Brain microvascular endothelial cell (primary cell): ENCODE results near the gene SLC38A1.

Experiments used
- DNase-seq: peaks from one replicate; pipeline ENCODE4 v3.0.0-alpha.2; 2020
- H3K27ac ChIP-seq: fragments of 250-450 bp; sonication (Bioruptor Pico); 2 replicates; pipeline ENCODE4 v1.5.1; 2020; ENCODE audit warnings: mild to moderate bottlenecking, moderate library complexity
- H3K27me3 ChIP-seq: fragments of 250-450 bp; sonication (Bioruptor Pico); replicated peaks from 2 replicates; pipeline ENCODE4 v1.5.1; 2020; ENCODE audit warnings: mild to moderate bottlenecking
- H3K36me3 ChIP-seq: fragments of 250-450 bp; sonication (Bioruptor Pico); replicated peaks from 2 replicates; pipeline ENCODE4 v1.5.1; 2020; ENCODE audit warnings: mild to moderate bottlenecking
- H3K4me3 ChIP-seq: 2 replicates; pipeline ENCODE4 v1.5.1; 2011; ENCODE audit warnings: low read depth, mild to moderate bottlenecking, control low read depth, low read length, moderate library complexity
- in situ Hi-C: cut with HindIII; loops from 2 replicates; pipeline ENCODE4 v1.10.0; 2017; ENCODE audit warnings: low sequenced_read_pairs, low pct_ligation_motif_present
- TF ChIP-seq, protein P1 (sequence below): IDR thresholded peaks from 2 replicates; pipeline ENCODE4 v1.5.1; 2011; ENCODE audit warnings: low read depth, mild to moderate bottlenecking, moderate library complexity, low read length, control low read depth, inconsistent platforms; ENCODE audit errors: missing control alignments

SLC38A1 gene

DNA sequence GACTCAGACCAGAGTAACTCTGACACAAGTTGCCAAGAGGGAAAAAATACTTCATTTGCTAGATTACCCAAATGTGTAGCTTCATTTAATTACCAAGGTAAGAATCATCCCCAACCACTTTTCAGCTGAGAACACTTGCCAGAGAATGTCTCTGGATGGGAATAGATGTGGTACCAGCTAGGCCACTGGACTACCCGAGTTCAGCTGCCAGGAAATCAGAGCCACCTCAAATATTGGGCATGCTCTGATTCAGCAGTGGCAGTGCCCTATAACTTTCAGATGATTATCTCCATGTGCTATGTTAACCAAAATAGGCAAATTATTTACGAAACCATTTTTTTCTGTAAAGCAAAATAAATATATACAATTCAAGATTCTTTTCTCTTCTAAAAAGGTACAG lies 80.7 kb downstream of the SLC38A1 start:
- H3K36me3 ChIP-seq, result peaks cover 1% of the 10 kb centered on the region
- no peak overlapping the region for H3K4me3 ChIP-seq
- in situ Hi-C loops, result no loop called here
- H3K27me3 ChIP-seq, result no peaks in the 10 kb centered on the region
- DNase-seq, result no peak
- no peak overlapping the region for H3K27ac ChIP-seq
- TF ChIP-seq, protein P1, sequence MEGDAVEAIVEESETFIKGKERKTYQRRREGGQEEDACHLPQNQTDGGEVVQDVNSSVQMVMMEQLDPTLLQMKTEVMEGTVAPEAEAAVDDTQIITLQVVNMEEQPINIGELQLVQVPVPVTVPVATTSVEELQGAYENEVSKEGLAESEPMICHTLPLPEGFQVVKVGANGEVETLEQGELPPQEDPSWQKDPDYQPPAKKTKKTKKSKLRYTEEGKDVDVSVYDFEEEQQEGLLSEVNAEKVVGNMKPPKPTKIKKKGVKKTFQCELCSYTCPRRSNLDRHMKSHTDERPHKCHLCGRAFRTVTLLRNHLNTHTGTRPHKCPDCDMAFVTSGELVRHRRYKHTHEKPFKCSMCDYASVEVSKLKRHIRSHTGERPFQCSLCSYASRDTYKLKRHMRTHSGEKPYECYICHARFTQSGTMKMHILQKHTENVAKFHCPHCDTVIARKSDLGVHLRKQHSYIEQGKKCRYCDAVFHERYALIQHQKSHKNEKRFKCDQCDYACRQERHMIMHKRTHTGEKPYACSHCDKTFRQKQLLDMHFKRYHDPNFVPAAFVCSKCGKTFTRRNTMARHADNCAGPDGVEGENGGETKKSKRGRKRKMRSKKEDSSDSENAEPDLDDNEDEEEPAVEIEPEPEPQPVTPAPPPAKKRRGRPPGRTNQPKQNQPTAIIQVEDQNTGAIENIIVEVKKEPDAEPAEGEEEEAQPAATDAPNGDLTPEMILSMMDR, result no peak

DNA sequence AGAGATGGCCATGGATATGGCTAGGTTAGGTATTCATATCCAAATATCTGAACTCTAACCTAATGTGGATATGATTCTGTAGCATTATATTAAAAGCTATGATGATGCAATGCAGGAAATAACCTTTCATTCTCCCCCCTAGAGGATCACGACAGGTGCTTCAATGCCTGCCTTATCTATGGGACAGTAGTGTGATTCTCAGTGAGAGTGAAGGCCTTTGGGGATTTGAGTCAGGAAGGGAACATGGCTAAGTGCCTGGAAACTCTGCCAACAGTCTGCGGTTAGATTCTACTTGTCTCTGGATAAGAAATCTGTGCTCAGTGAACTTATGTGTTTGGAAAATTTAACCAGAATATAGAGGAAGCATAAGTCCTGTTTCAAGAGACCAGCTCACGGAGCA lies 81.8 kb downstream of the SLC38A1 start:
- Histone ChIP-seq H3K4me3 (no peak overlapping the region), H3K36me3 (no peaks in the 10 kb centered on the region), H3K27ac (no peak overlapping the region), H3K27me3 (no peaks in the 10 kb centered on the region)
- DNase-seq, result peak; percentile 59
- TF ChIP-seq, protein P1, result no peak
- in situ Hi-C loops, result no loop called here

DNA sequence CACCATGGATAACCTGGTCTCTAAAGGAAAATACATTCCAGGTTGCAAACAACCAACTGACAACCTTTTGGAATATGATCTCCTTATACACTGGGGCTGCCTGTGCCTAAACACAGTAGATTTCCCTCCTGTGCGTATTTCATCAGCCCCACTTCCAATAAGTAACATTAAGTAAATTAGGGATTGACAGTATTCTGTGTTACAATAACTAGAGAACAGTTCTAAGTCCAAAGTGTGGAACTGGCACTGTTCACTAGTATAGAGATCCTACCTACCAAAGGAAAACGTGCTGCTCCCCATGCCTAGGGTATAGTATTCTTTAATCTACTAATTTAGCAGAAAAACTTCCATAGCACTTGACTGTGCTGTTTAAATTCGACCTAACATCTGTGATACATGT lies 82.8 kb downstream of the SLC38A1 start:
- DNase-seq, result no peak
- no peak overlapping the region for H3K27ac ChIP-seq
- TF ChIP-seq, protein P1, result no peak
- no peaks in the 10 kb centered on the region for H3K36me3 ChIP-seq
- in situ Hi-C loops, result no loop called here
- no peak overlapping the region for H3K4me3 ChIP-seq
- H3K27me3 ChIP-seq, result no peaks in the 10 kb centered on the region

DNA sequence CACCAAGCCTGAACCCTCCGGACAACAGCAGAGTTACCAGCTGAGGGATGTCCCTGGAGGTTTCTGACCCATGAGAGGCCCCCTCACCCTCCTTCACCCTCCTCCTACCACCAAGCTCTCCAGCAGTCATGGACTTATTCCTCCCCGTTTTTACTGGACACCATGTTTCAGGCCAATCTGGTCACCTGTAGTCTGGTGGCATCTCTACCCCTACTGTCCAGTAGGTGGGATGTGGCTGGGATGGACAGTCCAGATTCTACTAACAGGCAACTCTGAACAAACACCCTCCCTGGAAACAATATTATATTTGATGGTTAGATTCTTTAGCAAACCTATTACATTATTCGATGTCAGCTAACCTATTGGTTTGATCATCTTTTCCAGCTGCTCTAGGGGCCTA lies 83.2 kb downstream of the SLC38A1 start:
- TF ChIP-seq, protein P1, result no peak
- H3K4me3 ChIP-seq, result no peak overlapping the region
- H3K27ac ChIP-seq, result no peak overlapping the region
- no peaks in the 10 kb centered on the region for H3K36me3 ChIP-seq
- DNase-seq, result no peak
- no peaks in the 10 kb centered on the region for H3K27me3 ChIP-seq
- in situ Hi-C loops, result no loop called here

DNA sequence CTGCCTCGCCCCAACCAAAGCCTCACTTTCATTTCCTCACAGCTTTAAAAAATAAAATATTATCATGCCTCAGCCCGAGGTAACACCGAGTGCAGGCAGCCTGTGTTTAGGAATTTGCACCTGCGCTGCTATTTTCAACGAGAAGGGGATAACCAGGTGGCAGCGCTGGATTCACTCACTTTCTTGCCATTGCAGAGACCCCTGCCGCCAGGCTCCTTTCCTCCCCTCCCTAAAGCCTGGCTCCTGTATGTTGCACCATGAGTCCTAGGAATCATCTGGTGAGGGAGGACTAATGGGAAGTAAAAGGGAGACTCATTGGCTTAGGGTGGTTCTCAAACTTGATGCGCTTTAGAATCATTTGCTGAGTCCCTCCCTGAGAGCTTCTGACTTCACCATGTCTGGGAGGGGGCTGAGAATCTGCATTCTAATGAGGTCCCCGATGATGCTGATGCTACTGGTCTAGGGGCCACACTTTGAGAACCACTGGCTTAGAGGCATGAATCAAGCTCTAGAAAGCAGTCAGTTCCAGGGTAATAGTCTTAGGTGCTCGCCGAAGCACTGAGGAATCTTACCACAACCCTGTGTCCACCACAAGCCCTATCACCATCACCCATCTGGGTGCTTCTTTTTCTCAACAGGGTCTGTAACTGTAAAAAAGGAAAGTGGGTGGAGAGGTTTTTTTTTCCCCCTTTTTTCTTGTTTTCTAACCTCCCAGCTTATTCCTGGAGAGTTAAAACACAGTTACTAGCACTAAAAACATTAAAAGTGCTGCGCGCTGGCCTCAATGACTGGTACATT lies 83.8 kb downstream of the SLC38A1 start:
- no peak for DNase-seq
- H3K4me3 ChIP-seq, result no peak overlapping the region
- H3K27me3 ChIP-seq, result no peaks in the 10 kb centered on the region
- no peaks in the 10 kb centered on the region for H3K36me3 ChIP-seq
- H3K27ac ChIP-seq, result no peak overlapping the region
- in situ Hi-C loops, result no loop called here
- TF ChIP-seq, protein P1, result no peak

DNA sequence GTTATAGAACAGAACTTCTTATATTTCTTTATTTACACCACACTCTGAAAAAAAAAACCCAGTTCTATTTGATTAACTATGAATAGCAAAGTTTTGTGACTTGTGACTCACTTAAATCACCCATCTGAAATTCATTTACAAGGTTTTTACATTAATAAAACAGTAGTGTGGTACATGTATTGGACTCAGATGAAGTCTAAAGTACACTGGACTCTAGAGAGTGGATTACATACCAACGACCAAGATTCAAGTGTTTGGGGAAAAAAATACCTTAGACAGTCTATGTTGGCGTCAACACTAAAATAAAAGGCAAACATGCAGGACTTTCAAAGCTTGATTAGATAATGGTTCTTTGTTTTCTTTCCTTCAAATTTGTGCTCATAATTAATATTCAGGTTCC lies 85.7 kb downstream of the SLC38A1 start:
- H3K27me3 ChIP-seq, result no peaks in the 10 kb centered on the region
- DNase-seq, result no peak
- TF ChIP-seq, protein P1, result no peak
- H3K4me3 ChIP-seq, result no peak overlapping the region
- no peaks in the 10 kb centered on the region for H3K36me3 ChIP-seq
- in situ Hi-C loops, result no loop called here
- H3K27ac ChIP-seq, result no peak overlapping the region
